HG03175 (cell line): ENCODE data around the gene SLC32A1.

Experiments used
- ATAC-seq: cut with Tn5 transposase; IDR thresholded peaks from one replicate; pipeline ENCODE4 v1.9.1; 2021; ENCODE audit warnings: mild to moderate bottlenecking, moderate library complexity; ENCODE audit not compliant: unreplicated experiment

Gene SLC32A1

DNA sequence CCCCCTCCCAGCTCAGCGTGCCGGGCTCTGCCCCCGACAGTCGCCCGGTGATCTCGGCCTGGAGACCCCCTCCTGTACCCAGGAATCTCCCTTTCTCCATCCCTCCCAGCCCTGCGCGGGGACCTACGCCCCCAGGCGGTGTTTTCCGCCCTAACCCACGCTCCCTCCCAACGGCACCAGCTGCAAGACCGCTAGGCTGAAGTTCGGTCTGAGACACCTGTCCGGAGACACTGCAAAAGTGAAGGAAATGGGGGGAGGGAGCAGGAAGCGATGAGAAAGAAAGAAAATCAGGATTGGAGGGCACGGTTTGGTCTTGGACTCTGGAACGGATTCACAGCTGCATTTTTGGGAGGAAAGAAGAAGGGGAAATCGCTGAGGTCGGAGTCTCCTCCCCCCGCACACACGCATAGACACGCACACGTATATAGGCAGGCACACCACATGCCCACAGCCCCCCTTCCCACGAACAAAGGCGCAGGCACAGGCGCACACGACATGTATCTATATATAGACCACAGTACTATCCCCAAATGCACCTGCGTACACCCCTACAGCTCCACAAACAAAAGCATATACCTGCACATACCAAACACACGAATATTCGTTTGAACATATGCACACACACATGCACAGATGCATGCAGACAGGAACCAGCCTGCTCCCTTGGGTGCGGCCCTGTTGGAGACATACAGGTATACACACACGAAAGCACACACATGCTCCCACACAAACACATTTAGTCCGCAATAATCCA, 1.0 kb downstream of the SLC32A1 start:
- no peak for ATAC-seq

DNA sequence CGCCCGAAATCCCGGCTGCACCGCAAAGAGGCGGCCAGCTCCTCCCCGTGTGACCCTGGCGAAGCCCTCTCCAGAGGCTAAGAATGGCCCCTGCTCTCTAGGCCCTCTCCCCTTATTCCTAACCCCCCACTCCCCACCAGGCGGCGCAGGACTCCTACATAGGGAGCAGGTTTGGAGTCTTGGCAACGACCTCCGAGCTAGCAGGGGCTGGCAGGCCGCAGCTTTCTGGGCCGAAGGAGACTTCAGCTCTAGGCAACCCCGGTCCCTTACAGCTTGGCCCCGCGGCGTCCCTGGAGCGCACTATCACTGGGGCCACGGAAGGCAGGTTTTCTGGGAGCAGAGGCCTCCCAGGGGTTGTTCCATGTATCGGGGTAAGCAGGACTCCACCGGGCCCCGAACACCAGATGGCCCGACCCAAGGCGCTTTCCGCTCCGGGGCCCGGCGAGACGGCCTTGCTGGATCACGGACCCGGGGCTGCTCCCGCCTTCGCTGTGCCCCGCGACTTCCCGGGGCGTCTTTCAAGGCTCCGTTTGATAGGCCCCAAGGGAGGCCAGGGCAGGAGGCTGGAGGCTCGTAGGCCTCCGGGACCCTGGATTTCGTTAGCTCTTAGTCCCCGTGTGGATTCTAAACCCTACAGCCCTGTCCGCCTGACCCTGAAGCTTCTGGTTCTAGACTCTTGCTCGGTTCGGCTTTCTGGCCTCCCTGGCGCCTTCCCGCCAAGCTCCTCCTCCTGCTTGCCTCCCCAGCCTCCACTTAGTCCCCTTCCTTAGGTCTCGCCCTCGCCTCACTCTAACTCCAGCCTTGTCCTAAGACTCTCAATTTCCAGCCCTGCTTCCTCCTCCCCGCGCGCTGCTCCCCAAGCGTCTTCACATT, 1.9 kb downstream of the SLC32A1 start:
- no peak for ATAC-seq

DNA sequence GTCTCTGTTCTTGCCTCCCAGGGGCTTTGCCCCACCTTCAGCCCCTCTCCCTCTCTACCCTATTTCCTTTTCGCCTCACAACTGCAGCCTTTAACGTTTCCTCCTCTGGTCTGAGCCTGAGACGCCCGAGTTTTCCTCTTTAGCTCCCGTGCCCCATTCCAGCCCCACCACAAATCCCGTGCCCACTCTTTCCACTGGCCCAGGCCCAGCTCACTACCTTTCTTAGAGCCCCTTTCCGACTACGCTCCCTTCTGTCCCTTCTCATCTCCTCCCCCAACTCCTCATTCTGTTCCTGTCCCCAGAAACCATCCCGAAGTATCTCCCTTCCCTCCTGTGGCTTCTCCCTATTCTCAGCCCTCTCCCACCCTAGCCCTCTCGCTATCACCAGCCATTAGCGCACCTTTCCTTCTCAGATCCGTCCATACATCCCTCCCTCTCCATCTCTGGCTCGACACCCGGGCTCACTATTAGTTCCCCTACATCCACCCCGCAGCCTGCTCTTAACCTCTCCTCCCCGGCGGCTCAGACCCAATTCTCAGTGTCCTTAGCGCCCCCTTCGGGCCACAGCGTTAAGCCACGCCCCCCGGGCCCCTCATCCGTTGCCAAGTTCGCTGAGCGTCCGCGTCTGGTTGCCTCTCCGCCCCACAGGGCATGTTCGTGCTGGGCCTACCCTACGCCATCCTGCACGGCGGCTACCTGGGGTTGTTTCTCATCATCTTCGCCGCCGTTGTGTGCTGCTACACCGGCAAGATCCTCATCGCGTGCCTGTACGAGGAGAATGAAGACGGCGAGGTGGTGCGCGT, 2.7 kb downstream of the SLC32A1 start:
- ATAC-seq: no peak

DNA sequence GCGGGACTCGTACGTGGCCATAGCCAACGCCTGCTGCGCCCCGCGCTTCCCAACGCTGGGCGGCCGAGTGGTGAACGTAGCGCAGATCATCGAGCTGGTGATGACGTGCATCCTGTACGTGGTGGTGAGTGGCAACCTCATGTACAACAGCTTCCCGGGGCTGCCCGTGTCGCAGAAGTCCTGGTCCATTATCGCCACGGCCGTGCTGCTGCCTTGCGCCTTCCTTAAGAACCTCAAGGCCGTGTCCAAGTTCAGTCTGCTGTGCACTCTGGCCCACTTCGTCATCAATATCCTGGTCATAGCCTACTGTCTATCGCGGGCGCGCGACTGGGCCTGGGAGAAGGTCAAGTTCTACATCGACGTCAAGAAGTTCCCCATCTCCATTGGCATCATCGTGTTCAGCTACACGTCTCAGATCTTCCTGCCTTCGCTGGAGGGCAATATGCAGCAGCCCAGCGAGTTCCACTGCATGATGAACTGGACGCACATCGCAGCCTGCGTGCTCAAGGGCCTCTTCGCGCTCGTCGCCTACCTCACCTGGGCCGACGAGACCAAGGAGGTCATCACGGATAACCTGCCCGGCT, 3.4 kb downstream of the SLC32A1 start:
- no peak for ATAC-seq

DNA sequence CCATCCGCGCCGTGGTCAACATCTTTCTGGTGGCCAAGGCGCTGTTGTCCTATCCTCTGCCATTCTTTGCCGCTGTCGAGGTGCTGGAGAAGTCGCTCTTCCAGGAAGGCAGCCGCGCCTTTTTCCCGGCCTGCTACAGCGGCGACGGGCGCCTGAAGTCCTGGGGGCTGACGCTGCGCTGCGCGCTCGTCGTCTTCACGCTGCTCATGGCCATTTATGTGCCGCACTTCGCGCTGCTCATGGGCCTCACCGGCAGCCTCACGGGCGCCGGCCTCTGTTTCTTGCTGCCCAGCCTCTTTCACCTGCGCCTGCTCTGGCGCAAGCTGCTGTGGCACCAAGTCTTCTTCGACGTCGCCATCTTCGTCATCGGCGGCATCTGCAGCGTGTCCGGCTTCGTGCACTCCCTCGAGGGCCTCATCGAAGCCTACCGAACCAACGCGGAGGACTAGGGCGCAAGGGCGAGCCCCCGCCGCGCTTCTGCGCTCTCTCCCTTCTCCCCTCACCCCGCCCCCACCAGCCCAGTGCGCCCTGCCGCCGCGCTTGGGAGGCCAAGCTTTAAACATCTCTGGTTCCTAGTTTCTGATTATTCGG, 4.0 kb downstream of the SLC32A1 start:
- no peak for ATAC-seq

DNA sequence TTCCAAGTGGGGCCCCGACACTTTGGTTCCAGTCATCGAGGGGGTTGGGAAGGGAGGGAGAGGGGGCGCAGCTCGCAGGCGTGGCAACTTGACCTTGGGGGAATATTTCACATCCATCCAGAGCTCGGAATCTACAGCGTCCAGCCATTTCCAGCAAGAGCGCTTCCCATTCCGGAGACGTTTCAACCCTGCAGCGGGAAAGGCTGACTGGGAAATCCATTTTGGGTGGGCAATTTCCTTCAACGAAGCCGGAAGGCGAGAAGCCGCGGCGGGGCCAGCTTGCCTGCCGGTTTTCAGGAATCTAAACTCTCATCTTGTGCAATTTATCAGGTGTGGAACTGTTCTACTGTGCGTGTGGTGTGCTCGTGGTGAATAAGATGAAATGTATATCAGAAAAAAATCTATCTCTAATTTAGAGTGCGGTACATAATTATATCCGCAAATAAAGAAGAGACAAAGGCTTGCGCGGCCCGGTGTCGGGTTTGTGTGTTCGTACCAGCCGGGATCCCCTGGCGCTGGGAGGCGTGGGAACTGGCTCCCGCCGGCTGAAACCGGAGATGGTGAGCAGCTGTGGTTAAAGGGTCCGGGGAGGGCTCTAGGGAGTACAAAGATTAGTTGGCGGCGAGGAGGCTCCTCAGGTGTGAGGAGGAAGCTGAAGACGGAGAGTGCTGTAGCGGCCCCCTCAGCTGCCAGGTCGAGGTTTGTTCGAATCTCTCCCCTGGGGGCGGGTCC, 4.8 kb downstream of the SLC32A1 start:
- no peak for ATAC-seq

DNA sequence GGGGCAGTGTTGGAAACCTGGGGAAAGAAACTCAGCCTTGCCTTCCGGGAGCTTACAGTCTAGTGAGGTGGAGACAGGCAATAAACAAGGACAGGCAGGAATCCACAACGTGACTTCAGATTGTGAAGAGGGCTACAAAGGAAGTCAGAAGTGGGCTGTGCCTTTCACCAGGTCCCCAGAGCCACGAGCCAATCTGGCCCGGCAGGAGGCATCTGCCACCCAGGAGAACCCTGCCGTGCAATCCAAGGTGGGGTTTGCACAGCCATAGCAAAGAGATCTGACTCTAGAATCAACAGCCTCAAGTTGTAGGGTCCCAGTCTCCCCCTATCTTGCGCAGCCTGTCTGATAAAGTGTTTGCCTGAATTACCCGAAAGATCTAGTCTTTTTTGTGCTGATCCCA, 5.5 kb downstream of the SLC32A1 start:
- no peak for ATAC-seq

DNA sequence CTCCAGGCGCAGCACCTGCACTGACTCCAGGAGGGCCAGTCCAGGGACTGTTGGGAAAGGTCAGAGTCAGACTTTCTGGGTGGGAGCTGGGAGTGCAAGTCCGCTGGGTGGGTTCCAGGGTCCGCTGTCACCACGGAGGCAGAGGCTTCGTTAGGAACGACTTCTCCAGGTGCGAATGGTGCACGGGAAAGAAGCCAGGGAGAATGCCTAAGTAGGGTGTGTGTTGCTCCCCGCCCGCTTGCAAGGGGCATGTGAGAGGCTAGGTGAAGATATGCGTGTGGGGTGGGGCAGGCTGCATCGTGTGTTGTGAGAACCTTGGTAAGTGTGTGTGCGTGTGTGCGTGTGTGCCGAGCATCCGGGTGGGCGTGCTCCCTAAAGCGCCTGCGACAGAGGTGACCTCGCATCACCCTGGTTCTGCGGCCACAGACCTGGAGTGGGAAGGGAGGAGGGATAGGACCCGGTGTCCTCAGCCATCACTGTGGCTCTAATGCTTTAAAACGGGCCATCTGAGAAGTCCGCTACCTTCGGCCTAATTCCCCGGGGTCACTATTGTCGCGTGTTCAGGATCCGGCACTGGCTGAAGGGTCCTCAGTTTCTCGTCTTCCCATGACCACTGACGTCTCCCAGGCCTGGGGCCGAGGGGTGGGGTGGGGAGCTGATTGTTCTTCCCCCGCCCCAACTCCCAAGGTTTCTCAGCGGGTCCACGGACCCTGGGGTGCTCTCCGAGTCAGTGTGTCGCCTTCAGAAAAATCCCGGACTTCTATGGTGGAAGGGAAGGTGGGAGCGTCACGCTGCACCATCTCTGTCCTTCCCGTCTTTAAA, 6.1 kb downstream of the SLC32A1 start:
- ATAC-seq: no peak

DNA sequence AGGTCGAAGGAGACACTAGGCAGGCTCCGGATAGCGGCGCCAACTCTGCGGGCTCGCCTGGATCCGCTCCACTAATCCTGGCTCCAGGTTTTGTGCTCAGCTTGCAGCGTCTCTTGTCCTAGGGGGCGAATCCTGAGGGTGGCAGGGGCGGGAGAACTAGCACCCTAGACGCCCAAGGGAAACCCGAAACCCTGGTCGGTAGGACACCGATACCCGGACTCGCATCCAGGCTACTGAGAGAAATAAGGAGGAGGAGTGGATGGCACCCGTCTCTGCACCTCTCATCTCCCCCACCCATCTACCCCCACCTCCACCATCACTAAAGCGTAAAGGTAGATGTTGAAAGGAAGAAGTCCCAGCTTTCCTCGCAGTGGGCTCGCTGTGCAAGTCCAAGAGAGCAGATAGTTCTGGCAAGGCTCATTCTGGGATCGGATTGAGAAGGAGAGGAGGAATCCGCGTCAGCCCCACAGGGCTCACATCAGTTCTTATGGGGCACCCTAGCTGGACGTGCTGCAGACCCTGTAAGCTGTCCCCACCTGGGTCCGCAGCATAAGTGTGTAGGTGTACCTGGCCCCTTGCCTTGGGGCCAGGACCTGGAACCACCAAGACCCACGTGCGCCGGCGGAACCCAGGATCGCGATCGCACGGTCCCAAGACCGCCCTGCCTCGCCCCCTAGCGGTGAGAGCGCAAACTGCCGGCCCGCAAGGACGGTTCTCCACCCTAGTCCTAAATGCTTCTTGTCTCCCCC, 6.9 kb downstream of the SLC32A1 start:
- ATAC-seq: no peak

DNA sequence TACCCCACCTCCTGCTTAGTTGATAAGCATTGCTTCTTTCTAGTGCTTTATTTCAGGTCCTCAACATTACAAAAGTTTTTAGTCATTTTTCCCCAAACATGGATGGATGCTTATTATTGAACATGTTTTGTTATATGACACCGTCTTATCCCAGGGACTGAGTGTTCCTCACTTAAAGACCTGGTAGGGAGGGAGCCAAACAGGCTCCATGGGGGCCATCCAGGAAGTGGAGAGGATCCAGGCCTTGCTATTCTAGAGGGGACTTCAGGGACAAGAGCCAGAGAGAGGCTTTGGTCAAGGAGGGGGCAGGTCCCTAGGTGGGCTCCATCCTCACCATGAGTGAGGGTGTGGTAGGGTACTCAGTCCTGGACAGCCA, 7.4 kb downstream of the SLC32A1 start:
- ATAC-seq: no peak

DNA sequence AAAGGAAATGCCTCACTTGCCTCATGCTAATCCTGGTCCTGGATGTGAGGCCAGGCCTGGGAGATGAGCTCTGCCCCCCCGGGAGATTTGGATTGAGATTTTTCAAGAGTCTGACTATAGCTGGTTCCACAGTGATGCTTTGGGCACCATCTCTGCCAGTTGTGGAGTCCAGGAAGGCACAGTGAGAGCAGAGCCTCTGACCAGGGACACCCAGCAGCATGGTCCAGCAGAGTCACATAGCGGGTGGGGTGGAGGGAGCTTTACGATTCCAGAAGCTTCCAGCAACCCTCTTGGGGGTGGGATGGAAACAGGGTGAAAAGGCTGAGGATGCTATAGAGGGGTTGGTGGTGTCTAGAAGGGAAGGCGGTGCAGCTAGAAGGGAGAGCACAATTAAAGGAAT, 8.7 kb downstream of the SLC32A1 start:
- ATAC-seq: no peak

DNA sequence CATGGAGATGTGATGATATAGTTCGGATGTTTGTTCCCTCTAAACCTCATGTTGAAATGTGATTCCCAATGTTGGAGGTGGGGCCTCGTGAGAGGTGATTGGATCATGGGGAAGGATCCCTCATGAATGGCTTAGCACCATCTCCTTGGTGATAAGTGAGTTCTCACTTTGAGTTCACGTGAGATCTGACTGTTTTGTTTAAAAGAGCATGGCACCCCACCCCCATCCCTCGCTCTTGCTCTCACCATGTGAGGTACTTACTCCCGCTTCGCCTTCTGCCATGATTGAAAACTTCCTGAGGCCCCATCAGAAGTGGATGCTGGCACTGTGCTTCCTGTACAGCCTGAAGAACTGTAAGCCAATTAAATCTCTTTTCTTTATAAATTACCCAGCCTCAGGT, 10.9 kb downstream of the SLC32A1 start:
- no peak for ATAC-seq

DNA sequence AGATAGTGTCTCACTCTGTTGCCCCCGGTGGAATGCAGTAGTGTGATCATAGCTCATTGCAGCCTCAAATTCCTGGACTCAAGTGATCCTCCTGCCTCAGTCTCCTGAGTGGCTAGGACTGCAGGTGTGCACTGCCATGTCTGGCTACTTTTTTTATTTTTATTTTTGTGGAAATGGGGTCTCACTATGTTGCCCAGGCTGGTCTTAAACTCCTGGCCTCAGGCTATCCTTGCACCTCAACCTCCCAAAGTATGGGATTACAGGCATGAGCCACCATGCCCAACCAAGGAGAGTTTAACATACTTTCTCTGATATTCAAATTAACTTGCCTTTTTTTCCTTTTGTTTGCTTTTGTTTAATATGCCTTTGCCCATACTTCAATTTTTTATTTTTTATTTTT, 13.6 kb downstream of the SLC32A1 start:
- no peak for ATAC-seq

DNA sequence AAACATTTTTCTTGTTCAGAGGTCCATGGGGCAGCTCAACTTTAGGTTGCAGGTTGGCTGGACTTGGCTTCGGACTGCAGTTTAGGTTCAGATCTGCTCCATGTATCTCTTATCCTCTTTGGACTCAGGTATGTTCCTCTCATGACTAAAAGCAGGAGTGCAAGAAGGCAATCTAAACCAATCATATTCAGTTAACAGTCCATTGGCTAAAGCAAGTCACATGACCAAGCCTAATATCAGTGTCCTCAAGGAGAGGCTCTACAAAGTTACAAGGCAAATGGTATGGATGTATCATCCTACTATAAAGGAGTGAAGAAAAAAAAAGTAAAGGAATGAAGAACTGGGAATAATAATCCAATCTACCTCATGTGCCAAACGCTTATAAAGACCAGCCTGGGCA, 21.5 kb downstream of the SLC32A1 start:
- ATAC-seq: no peak

DNA sequence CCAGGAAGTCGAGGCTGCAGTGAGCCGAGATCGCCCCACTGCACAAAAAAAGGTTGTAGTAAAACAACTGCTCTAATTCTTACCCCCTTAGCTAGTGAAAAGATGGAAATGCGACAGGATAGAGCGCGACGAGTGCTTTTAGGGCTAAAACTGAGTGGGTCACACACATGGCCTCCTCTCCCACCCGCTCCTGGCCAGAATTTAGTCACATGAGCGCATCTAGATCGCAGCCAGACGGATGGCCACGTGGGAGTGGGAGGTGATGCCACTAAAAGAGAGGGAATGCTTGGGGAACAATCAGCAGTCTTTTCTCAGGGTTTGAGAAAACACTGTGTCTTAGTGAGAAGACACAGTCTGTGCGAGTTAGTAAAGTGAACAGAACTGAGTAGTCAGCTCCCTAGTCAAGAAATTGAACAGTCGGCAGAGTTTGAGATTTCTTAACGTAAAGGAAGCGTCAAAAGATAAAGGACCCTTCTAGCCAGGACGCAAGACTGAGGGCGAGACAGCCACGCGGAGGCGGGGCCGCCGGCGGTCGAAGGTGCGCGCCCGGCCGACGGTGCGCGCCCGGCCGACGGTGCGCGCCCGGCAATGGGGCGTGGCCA, 23.3 kb downstream of the SLC32A1 start:
- ATAC-seq: no peak

DNA sequence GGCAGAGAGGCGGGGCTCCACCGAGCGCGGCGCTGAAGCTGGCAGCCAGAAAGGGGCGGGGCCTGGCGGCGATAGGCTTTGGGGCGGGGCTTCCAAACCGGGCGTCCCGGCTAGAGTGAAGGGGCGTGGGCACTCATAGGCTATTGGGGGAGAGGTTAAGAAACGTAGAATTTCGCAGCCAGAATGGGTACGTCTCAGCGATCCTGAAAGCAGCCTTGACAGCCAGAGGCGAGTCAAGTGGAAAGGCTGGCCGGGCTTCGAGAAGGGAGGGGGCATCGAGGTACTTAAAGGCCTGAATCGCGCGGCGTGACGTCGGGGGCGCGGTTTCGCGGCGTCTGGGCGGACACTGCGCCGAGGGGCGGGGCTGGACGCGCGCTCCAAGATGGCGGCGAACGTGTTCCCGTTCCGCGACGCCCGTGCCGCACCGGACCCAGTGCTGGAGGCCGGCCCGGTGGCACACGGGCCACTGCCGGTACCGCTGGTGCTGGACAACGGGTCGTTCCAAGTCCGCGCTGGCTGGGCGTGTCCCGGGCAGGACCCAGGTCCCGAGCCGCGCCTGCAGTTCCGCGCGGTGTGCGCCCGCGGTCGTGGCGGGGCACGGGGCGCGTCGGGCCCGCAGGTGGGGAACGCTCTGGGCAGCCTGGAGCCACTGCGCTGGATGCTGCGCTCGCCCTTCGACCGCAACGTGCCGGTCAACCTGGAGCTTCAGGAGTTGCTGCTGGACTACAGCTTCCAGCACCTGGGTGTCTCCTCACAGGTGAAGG, 24.0 kb downstream of the SLC32A1 start, which contains the start of gene ACTR5:
Gene ACTR5, plus strand, starts transcription at position 364 of the 764 bp plus-strand sequence. Its CDS starts 19 bp downstream, at position 383.
- ATAC-seq: peak; percentile 92

DNA sequence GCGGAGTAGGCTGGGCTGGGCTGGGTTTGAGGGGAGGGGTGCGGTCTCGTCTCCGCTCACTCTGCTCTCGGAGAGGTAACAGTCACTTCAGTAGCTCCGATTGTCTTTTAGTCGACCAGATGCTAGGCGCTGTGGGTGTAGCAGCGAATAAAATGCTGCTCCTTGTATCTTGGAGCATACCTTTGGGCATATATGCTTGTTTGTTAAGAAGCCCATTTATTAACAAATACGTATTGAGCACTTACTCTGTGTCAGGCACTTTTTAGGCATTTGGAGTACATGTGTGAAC, 24.5 kb downstream of the SLC32A1 start:
- no peak for ATAC-seq
